Epithelial cell of proximal tubule (primary cell): ENCODE measurements around the gene OR51F2. TPM values are rescaled to one million over a fixed set of nuclear protein-coding genes. Genes with fewer than 3 reads are reported as not detected.

Source experiments
- DNase-seq: peaks from one replicate; pipeline ENCODE4 v3.0.0-alpha.2; 2011; ENCODE audit warnings: low read depth
- H3K4me3 ChIP-seq: 2 replicates; pipeline ENCODE4 v1.5.1; 2011; ENCODE audit warnings: low read depth, mild to moderate bottlenecking, low read length
- CTCF ChIP-seq: conservative IDR thresholded peaks from 2 replicates; pipeline ENCODE4 v1.5.1; 2012; ENCODE audit warnings: low read depth, mild to moderate bottlenecking, low read length
- total RNA-seq: library from RNA; depleted of rRNA; stranded (reverse); fragments of >200 nt; gene quantifications from 2 replicates; pipeline ENCODE4 v1.2.3, GENCODE V29; 2015

The OR51F2 gene
- total RNA-seq, 1 donor from 2014 or later: not detected

GRCh38 chr11:4809246-4809645, 11.9 kb upstream of the OR51F2 start:
- H3K4me3 ChIP-seq: no peak overlapping the region
- no peak for DNase-seq
- TF ChIP-seq CTCF: no peak

GRCh38 chr11:4825132-4825531, 4.0 kb downstream of the OR51F2 start:
- H3K4me3 ChIP-seq: no peak overlapping the region

GRCh38 chr11:4826425-4826824, 5.3 kb downstream of the OR51F2 start:
- DNase-seq: no peak
- TF ChIP-seq CTCF: peak; percentile 31

More at GRCh38 chr11:4825132-4825531, 4.0 kb downstream of the OR51F2 start:
- DNase-seq: no peak
- no peak for TF ChIP-seq CTCF

GRCh38 chr11:4830346-4830745, 9.2 kb downstream of the OR51F2 start:
- H3K4me3 ChIP-seq: no peak overlapping the region
- DNase-seq: no peak
- no peak for TF ChIP-seq CTCF

More at GRCh38 chr11:4826425-4826824, 5.3 kb downstream of the OR51F2 start:
- H3K4me3 ChIP-seq: no peak overlapping the region

- TF ChIP-seq CTCF: no peak
- H3K4me3 ChIP-seq: no peak overlapping the region
- no peak for DNase-seq
Observed at GRCh38 chr11:4830909-4831308, 9.8 kb downstream of the OR51F2 start.

GRCh38 chr11:4839851-4840549, 18.9 kb downstream of the OR51F2 start:
- no peak for TF ChIP-seq CTCF
- H3K4me3 ChIP-seq: no peak overlapping the region

GRCh38 chr11:4848908-4849532, 27.9 kb downstream of the OR51F2 start, which contains the start of gene OR51S1:
OR51S1 (minus strand) TSS chr11:4849208; CDS start chr11:4849208, 0 bp downstream.
- no peak for TF ChIP-seq CTCF
- DNase-seq: no peak
- H3K4me3 ChIP-seq: no peak within 1 kb of the TSS

More at GRCh38 chr11:4839851-4840549, 18.9 kb downstream of the OR51F2 start:
- no peak for DNase-seq
